ENCODE measurements around the gene ZNF142. TPM values are rescaled to one million over a fixed set of nuclear protein-coding genes. Genes with fewer than 3 reads are reported as not detected.

The ZNF142 gene
- total and polyA plus RNA-seq, 2 donors (not counting 1 experiment from before 2014, with no cell fraction given), result 4.3 to 7.3 TPM

DNA sequence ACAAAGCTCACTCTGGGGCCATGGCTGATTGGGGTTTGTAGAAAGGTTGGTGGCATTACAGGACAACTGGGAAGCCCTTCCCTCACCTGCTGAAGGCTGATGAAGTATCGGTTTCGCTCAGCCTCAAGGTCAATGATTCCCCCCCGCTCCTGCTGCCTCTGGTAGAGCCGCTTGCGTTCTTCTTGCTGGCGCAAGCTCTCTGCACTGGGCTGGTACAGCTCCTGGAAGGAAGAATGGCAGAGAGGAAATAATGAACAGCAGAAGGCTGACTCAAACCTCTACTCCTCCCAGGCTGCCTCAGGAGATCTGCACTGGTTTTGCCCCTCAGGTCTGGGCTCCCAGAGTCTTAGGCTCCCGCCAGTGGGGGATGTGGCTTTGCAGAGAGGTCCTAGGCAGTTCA lies 5.2 kb upstream of the ZNF142 start:
- Histone ChIP-seq H3K36me3 (ENCODE audit: control insufficient read depth, insufficient read depth, low read length) (peaks cover 41% of the 10 kb centered on the region), H3K27ac (ENCODE audit: insufficient read depth, low read length) (no peak overlapping the region), H3K4me1 (ENCODE audit: control insufficient read depth, extremely low read depth, insufficient read depth, low read length) (no peaks in the 10 kb centered on the region), H3K79me2 (ENCODE audit: control insufficient read depth, insufficient read depth, low read length) (peaks cover 14% of the 10 kb centered on the region), H3K9ac (ENCODE audit: insufficient read depth, low read length) (no peak overlapping the region), H3K9me3 (ENCODE audit: control insufficient read depth, insufficient read depth, low read depth, low read length) (no peaks in the 10 kb centered on the region), H2AFZ (ENCODE audit: low read length) (no peak overlapping the region), H3K4me2 (ENCODE audit: extremely low read depth, insufficient read depth, low read length) (no peak overlapping the region), H3K27me3 (ENCODE audit: control insufficient read depth, insufficient read depth, low read length) (no peaks in the 10 kb centered on the region), H4K20me1 (ENCODE audit: control insufficient read depth, extremely low read depth, insufficient read depth, low read length) (no peaks in the 10 kb centered on the region), H3K4me3 (replicated peaks in 1 of 4; ENCODE audit: control extremely low read depth in 1 of 4, insufficient read depth in 1 of 4, low read depth in 3 of 4, low read length in 4 of 4) (no peak overlapping the region)
- TF ChIP-seq, protein P1, sequence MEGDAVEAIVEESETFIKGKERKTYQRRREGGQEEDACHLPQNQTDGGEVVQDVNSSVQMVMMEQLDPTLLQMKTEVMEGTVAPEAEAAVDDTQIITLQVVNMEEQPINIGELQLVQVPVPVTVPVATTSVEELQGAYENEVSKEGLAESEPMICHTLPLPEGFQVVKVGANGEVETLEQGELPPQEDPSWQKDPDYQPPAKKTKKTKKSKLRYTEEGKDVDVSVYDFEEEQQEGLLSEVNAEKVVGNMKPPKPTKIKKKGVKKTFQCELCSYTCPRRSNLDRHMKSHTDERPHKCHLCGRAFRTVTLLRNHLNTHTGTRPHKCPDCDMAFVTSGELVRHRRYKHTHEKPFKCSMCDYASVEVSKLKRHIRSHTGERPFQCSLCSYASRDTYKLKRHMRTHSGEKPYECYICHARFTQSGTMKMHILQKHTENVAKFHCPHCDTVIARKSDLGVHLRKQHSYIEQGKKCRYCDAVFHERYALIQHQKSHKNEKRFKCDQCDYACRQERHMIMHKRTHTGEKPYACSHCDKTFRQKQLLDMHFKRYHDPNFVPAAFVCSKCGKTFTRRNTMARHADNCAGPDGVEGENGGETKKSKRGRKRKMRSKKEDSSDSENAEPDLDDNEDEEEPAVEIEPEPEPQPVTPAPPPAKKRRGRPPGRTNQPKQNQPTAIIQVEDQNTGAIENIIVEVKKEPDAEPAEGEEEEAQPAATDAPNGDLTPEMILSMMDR (conservative IDR thresholded peaks at IDR 0.05 in 1 of 2, IDR thresholded peaks at IDR 0.05 in 1 of 2; ENCODE audit: low read depth in 1 of 2, low read length in 2 of 2), result no peak
- no peak for TF ChIP-seq EZH2 (IDR thresholded peaks at IDR 0.05; ENCODE audit: low read length, missing control alignments)
- DNase-seq (ENCODE audit: low read depth in 2 of 2), result no peak

DNA sequence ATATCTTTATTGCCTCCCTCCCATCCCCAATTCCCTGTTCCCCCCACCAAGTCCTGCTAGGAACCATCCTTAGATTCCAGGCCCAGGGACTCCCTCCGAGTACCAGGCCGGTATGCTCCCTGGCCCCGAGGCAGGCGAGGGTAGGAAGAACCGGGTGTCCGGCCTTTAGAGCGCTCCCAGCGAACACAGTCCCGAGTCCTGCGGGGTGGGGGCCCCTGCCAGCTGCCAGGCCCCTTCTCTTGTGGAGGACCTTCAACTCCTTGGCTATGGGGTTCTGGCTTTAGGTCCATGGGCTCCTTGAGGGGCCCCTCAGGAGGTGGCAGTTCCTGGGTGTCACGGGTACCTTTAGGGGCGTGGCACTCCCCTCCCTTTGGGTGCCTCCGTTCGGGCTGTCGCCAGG lies 4.5 kb upstream of the ZNF142 start:
- no peak overlapping the region for H3K4me2 ChIP-seq (ENCODE audit: extremely low read depth, insufficient read depth, low read length)
- H4K20me1 ChIP-seq (ENCODE audit: control insufficient read depth, extremely low read depth, insufficient read depth, low read length), result no peaks in the 10 kb centered on the region
- H3K27me3 ChIP-seq (ENCODE audit: control insufficient read depth, insufficient read depth, low read length), result no peaks in the 10 kb centered on the region
- no peak for DNase-seq (ENCODE audit: low read depth in 2 of 2)
- H3K36me3 ChIP-seq (ENCODE audit: control insufficient read depth, insufficient read depth, low read length), result peaks cover 38% of the 10 kb centered on the region
- no peak overlapping the region for H3K4me3 ChIP-seq (replicated peaks in 1 of 4; ENCODE audit: control extremely low read depth in 1 of 4, insufficient read depth in 1 of 4, low read depth in 3 of 4, low read length in 4 of 4)
- no peak for TF ChIP-seq EZH2 (IDR thresholded peaks at IDR 0.05; ENCODE audit: low read length, missing control alignments)
- TF ChIP-seq, protein P1 (conservative IDR thresholded peaks at IDR 0.05 in 1 of 2, IDR thresholded peaks at IDR 0.05 in 1 of 2; ENCODE audit: low read depth in 1 of 2, low read length in 2 of 2), result no peak
- H3K79me2 ChIP-seq (ENCODE audit: control insufficient read depth, insufficient read depth, low read length), result peaks cover 8% of the 10 kb centered on the region
- no peak overlapping the region for H2AFZ ChIP-seq (ENCODE audit: low read length)
- no peak overlapping the region for H3K27ac ChIP-seq (ENCODE audit: insufficient read depth, low read length)
- no peaks in the 10 kb centered on the region for H3K9me3 ChIP-seq (ENCODE audit: control insufficient read depth, insufficient read depth, low read depth, low read length)
- H3K9ac ChIP-seq (ENCODE audit: insufficient read depth, low read length), result no peak overlapping the region
- no peaks in the 10 kb centered on the region for H3K4me1 ChIP-seq (ENCODE audit: control insufficient read depth, extremely low read depth, insufficient read depth, low read length)

DNA sequence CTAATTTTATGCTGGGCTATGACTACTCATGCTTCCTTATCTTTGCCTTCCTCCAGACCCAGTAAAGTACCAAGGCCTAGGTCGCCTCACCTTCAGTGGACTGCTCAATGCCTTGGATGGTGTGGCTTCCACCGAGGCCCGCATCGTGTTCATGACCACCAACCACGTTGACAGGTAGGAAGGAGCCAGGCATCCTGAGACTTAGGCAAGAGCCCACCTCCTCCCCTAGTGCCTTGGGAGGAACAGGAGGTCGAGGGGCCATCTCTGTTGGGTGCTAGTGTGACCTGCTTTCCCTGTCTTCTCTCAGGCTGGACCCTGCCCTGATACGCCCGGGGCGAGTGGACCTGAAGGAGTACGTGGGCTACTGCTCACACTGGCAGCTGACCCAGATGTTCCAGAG lies 3.4 kb upstream of the ZNF142 start:
- Histone ChIP-seq H3K4me2 (ENCODE audit: extremely low read depth, insufficient read depth, low read length) (no peak overlapping the region), H3K4me1 (ENCODE audit: control insufficient read depth, extremely low read depth, insufficient read depth, low read length) (no peaks in the 10 kb centered on the region), H3K27ac (ENCODE audit: insufficient read depth, low read length) (no peak overlapping the region), H3K27me3 (ENCODE audit: control insufficient read depth, insufficient read depth, low read length) (no peaks in the 10 kb centered on the region), H3K4me3 (replicated peaks in 1 of 4; ENCODE audit: control extremely low read depth in 1 of 4, insufficient read depth in 1 of 4, low read depth in 3 of 4, low read length in 4 of 4) (no peak overlapping the region), H2AFZ (ENCODE audit: low read length) (no peak overlapping the region), H3K9me3 (ENCODE audit: control insufficient read depth, insufficient read depth, low read depth, low read length) (no peaks in the 10 kb centered on the region), H4K20me1 (ENCODE audit: control insufficient read depth, extremely low read depth, insufficient read depth, low read length) (no peaks in the 10 kb centered on the region), H3K9ac (ENCODE audit: insufficient read depth, low read length) (no peak overlapping the region), H3K79me2 (ENCODE audit: control insufficient read depth, insufficient read depth, low read length) (peaks cover 15% of the 10 kb centered on the region), H3K36me3 (ENCODE audit: control insufficient read depth, insufficient read depth, low read length) (peaks cover 32% of the 10 kb centered on the region)
- no peak for DNase-seq (ENCODE audit: low read depth in 2 of 2)
- TF ChIP-seq EZH2 (IDR thresholded peaks at IDR 0.05; ENCODE audit: low read length, missing control alignments), result no peak
- TF ChIP-seq, protein P1 (conservative IDR thresholded peaks at IDR 0.05 in 1 of 2, IDR thresholded peaks at IDR 0.05 in 1 of 2; ENCODE audit: low read depth in 1 of 2, low read length in 2 of 2), result no peak

All from fibroblast of lung (primary cell).